Measurements from ENCODE around the gene ZNF74. TPM values are rescaled to one million over a fixed set of nuclear protein-coding genes. Genes with fewer than 3 reads are reported as not detected.
A peak's percentile ranks its signal among the peaks of the same experiment; 100 is the strongest.
"Not testable (repeated sequence)": the region's sequence is repeated elsewhere in the genome, so short reads cannot be mapped to it uniquely, and the experiment has no call there.

Gene ZNF74
- total and polyA plus RNA-seq, 2 donors: 5.0 to 6.1 TPM

- not testable (repeated sequence) for H3K36me3 ChIP-seq (ENCODE audit: control insufficient read depth in 2 of 2, insufficient read depth in 2 of 2, low read length in 1 of 2); H3K27ac ChIP-seq (ENCODE audit: low read depth in 1 of 2, low read length in 1 of 2); H3K4me1 ChIP-seq (ENCODE audit: control insufficient read depth in 2 of 2, insufficient read depth in 2 of 2, low read length in 2 of 2); H3K27me3 ChIP-seq (ENCODE audit: control insufficient read depth in 2 of 2, insufficient read depth in 1 of 2, low read length in 1 of 2); DNase-seq (ENCODE audit: low read depth in 6 of 9, low spot score in 9 of 9); H3K4me3 ChIP-seq (ENCODE audit: low read length in 2 of 2)
- H3K9me3 ChIP-seq (ENCODE audit: control insufficient read depth in 2 of 2, insufficient read depth in 1 of 2, low read length in 1 of 2): peaks cover 1 to 12% of the 10 kb centered on the region in 2 donors
- WGBS: 97% methylated on average over 60 of the region's 60 CpGs
Observed at GRCh38 chr22:20360261-20360660, 33.7 kb upstream of the ZNF74 start.

GRCh38 chr22:20360866-20361751 is 32.8 kb upstream of the ZNF74 start:
- not testable (repeated sequence) for H3K36me3 ChIP-seq (ENCODE audit: control insufficient read depth in 2 of 2, insufficient read depth in 2 of 2, low read length in 1 of 2); H3K27ac ChIP-seq (ENCODE audit: low read depth in 1 of 2, low read length in 1 of 2); H3K27me3 ChIP-seq (ENCODE audit: control insufficient read depth in 2 of 2, insufficient read depth in 1 of 2, low read length in 1 of 2); H3K4me3 ChIP-seq (ENCODE audit: low read length in 2 of 2); H3K4me1 ChIP-seq (ENCODE audit: control insufficient read depth in 2 of 2, insufficient read depth in 2 of 2, low read length in 2 of 2); H3K9me3 ChIP-seq (ENCODE audit: control insufficient read depth in 2 of 2, insufficient read depth in 1 of 2, low read length in 1 of 2); DNase-seq (ENCODE audit: low read depth in 6 of 9, low spot score in 9 of 9)
- 97% methylated on average over 145 of the region's 145 CpGs for WGBS

GRCh38 chr22:20361752-20362229 is 32.2 kb upstream of the ZNF74 start:
- H3K9me3 ChIP-seq (ENCODE audit: control insufficient read depth in 2 of 2, insufficient read depth in 1 of 2, low read length in 1 of 2); H3K36me3 ChIP-seq (ENCODE audit: control insufficient read depth in 2 of 2, insufficient read depth in 2 of 2, low read length in 1 of 2); H3K27me3 ChIP-seq (ENCODE audit: control insufficient read depth in 2 of 2, insufficient read depth in 1 of 2, low read length in 1 of 2); DNase-seq (ENCODE audit: low read depth in 6 of 9, low spot score in 9 of 9); H3K4me1 ChIP-seq (ENCODE audit: control insufficient read depth in 2 of 2, insufficient read depth in 2 of 2, low read length in 2 of 2); H3K4me3 ChIP-seq (ENCODE audit: low read length in 2 of 2); H3K27ac ChIP-seq (ENCODE audit: low read depth in 1 of 2, low read length in 1 of 2): not testable (repeated sequence)
- 98% methylated on average over 54 of the region's 54 CpGs for WGBS

GRCh38 chr22:20362403-20362802 is 31.5 kb upstream of the ZNF74 start:
- not testable (repeated sequence) for DNase-seq (ENCODE audit: low read depth in 6 of 9, low spot score in 9 of 9); H3K27me3 ChIP-seq (ENCODE audit: control insufficient read depth in 2 of 2, insufficient read depth in 1 of 2, low read length in 1 of 2); H3K4me3 ChIP-seq (ENCODE audit: low read length in 2 of 2); H3K9me3 ChIP-seq (ENCODE audit: control insufficient read depth in 2 of 2, insufficient read depth in 1 of 2, low read length in 1 of 2); H3K27ac ChIP-seq (ENCODE audit: low read depth in 1 of 2, low read length in 1 of 2); H3K36me3 ChIP-seq (ENCODE audit: control insufficient read depth in 2 of 2, insufficient read depth in 2 of 2, low read length in 1 of 2); H3K4me1 ChIP-seq (ENCODE audit: control insufficient read depth in 2 of 2, insufficient read depth in 2 of 2, low read length in 2 of 2)
- WGBS: 98% methylated on average over 10 of the region's 10 CpGs

GRCh38 chr22:20364335-20365260 is 29.4 kb upstream of the ZNF74 start:
- WGBS: 77% methylated on average over 11 of the region's 11 CpGs
- DNase-seq (ENCODE audit: low read depth in 6 of 9, low spot score in 9 of 9); H3K27me3 ChIP-seq (ENCODE audit: control insufficient read depth in 2 of 2, insufficient read depth in 1 of 2, low read length in 1 of 2); H3K4me3 ChIP-seq (ENCODE audit: low read length in 2 of 2); H3K9me3 ChIP-seq (ENCODE audit: control insufficient read depth in 2 of 2, insufficient read depth in 1 of 2, low read length in 1 of 2); H3K27ac ChIP-seq (ENCODE audit: low read depth in 1 of 2, low read length in 1 of 2); H3K4me1 ChIP-seq (ENCODE audit: control insufficient read depth in 2 of 2, insufficient read depth in 2 of 2, low read length in 2 of 2); H3K36me3 ChIP-seq (ENCODE audit: control insufficient read depth in 2 of 2, insufficient read depth in 2 of 2, low read length in 1 of 2): not testable (repeated sequence)

- 97% methylated on average over 9 of the region's 9 CpGs for WGBS
- not testable (repeated sequence) for DNase-seq (ENCODE audit: low read depth in 6 of 9, low spot score in 9 of 9); H3K4me3 ChIP-seq (ENCODE audit: low read length in 2 of 2); H3K27me3 ChIP-seq (ENCODE audit: control insufficient read depth in 2 of 2, insufficient read depth in 1 of 2, low read length in 1 of 2); H3K4me1 ChIP-seq (ENCODE audit: control insufficient read depth in 2 of 2, insufficient read depth in 2 of 2, low read length in 2 of 2); H3K27ac ChIP-seq (ENCODE audit: low read depth in 1 of 2, low read length in 1 of 2); H3K9me3 ChIP-seq (ENCODE audit: control insufficient read depth in 2 of 2, insufficient read depth in 1 of 2, low read length in 1 of 2); H3K36me3 ChIP-seq (ENCODE audit: control insufficient read depth in 2 of 2, insufficient read depth in 2 of 2, low read length in 1 of 2)
Observed at GRCh38 chr22:20366841-20367240, 27.1 kb upstream of the ZNF74 start.

GRCh38 chr22:20368875-20369274 is 25.1 kb upstream of the ZNF74 start:
- not testable (repeated sequence) for H3K27ac ChIP-seq (ENCODE audit: low read depth in 1 of 2, low read length in 1 of 2); H3K9me3 ChIP-seq (ENCODE audit: control insufficient read depth in 2 of 2, insufficient read depth in 1 of 2, low read length in 1 of 2); DNase-seq (ENCODE audit: low read depth in 6 of 9, low spot score in 9 of 9); H3K4me3 ChIP-seq (ENCODE audit: low read length in 2 of 2); H3K27me3 ChIP-seq (ENCODE audit: control insufficient read depth in 2 of 2, insufficient read depth in 1 of 2, low read length in 1 of 2); H3K4me1 ChIP-seq (ENCODE audit: control insufficient read depth in 2 of 2, insufficient read depth in 2 of 2, low read length in 2 of 2); H3K36me3 ChIP-seq (ENCODE audit: control insufficient read depth in 2 of 2, insufficient read depth in 2 of 2, low read length in 1 of 2)
- WGBS: over 99% methylated on average over 9 of the region's 9 CpGs

GRCh38 chr22:20371687-20372086 is 22.3 kb upstream of the ZNF74 start:
- not testable (repeated sequence) for H3K4me3 ChIP-seq (ENCODE audit: low read length in 2 of 2); H3K36me3 ChIP-seq (ENCODE audit: control insufficient read depth in 2 of 2, insufficient read depth in 2 of 2, low read length in 1 of 2); H3K27me3 ChIP-seq (ENCODE audit: control insufficient read depth in 2 of 2, insufficient read depth in 1 of 2, low read length in 1 of 2); H3K9me3 ChIP-seq (ENCODE audit: control insufficient read depth in 2 of 2, insufficient read depth in 1 of 2, low read length in 1 of 2); H3K27ac ChIP-seq (ENCODE audit: low read depth in 1 of 2, low read length in 1 of 2); DNase-seq (ENCODE audit: low read depth in 6 of 9, low spot score in 9 of 9); H3K4me1 ChIP-seq (ENCODE audit: control insufficient read depth in 2 of 2, insufficient read depth in 2 of 2, low read length in 2 of 2)
- no CpG with 5 or more reads among the region's 6 CpGs for WGBS

GRCh38 chr22:20372406-20372854 is 21.5 kb upstream of the ZNF74 start:
- DNase-seq (ENCODE audit: low read depth in 6 of 9, low spot score in 9 of 9): peak in 1 of 9 donors; percentile 53
- WGBS: 20% methylated on average over 8 of the region's 8 CpGs
- H3K9me3 ChIP-seq (ENCODE audit: control insufficient read depth in 2 of 2, insufficient read depth in 1 of 2, low read length in 1 of 2); H3K4me1 ChIP-seq (ENCODE audit: control insufficient read depth in 2 of 2, insufficient read depth in 2 of 2, low read length in 2 of 2); H3K27me3 ChIP-seq (ENCODE audit: control insufficient read depth in 2 of 2, insufficient read depth in 1 of 2, low read length in 1 of 2); H3K4me3 ChIP-seq (ENCODE audit: low read length in 2 of 2); H3K36me3 ChIP-seq (ENCODE audit: control insufficient read depth in 2 of 2, insufficient read depth in 2 of 2, low read length in 1 of 2): not testable (repeated sequence)
- H3K27ac ChIP-seq (ENCODE audit: low read depth in 1 of 2, low read length in 1 of 2): peak overlapping the region in 1 of 2 donors; percentile 55
